Measurements from ENCODE around the gene PTPRJ.

The PTPRJ gene

DNA sequence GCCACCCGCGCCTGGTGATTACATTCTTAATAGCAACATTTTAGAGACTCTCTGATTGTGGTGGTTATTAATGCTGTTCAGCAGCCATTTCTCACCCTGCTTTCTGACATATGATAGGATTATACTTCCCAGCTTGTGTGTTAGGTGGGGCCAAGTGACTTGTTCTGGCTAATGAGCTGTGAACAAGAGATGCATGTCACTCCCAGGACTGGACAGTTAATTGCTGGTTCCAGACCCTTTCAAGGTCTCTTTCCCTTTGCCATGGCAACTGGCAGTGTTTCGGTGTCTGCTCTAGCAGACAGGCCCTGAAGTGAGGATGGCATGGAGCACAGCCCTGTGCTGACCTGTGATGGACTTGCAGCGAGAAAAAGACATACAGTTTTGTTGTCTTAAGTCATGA, 8.9 kb upstream of the PTPRJ start:
- DNase-seq, result no peak

GRCh38 chr11:47973173-47973572, 7.2 kb upstream of the PTPRJ start:
- DNase-seq, result no peak

GRCh38 chr11:47976931-47977330, 3.4 kb upstream of the PTPRJ start:
- DNase-seq, result no peak

DNA sequence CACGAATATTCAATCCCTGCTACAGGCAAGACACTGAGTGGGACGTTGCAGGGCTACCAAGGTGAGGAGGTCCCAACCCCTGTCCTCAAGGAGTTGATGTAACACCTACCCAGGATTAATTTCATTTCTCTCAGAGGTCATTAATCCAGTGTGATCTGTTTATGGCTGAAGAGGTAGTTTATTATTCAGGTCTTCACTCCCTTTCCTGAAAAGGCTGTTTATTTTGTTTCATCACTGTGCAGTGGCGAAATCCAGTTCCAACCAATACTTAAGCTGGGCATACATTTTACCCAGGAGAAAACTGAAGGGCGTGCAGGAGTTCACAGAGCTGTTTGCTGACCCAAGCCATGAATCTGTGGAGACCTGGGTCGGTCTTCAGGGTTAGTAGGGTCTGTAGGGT, 2.7 kb upstream of the PTPRJ start:
- DNase-seq, result no peak

GRCh38 chr11:47979378-47980087, 826 bp upstream of the PTPRJ start:
- no peak for DNase-seq

DNA sequence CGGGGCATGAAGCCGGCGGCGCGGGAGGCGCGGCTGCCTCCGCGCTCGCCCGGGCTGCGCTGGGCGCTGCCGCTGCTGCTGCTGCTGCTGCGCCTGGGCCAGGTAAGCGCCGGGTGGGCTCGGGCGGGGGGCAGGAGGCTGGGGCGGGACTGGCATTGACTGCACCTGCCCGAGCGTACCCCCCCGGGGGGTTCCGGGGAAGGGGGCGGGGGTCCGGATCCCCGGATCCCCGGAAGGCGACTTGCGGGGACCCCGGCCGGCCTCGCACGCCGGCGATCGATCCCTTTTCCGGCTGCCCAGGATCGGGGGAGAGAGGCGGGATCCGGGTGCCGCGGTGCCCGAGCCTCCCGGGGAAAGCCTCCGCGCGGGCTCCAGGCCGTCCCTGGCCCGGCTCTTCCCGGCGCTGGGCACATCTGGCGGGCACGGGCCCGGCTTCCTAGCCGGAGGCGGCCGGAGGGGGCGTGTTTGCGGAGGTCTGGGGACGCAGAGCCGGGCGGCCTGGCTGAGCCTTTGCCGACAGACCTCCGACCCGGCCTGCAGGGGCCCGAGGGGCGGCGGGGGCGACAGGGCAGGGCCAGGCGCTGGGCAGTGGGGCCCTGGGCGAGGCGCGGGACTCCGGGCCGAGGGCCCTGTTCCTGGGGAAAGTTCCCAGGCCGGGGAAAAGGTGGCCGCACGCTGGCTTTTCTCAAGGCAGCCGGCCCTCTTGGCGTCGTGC, 705 bp downstream of the PTPRJ start:
- no peak for DNase-seq

DNA sequence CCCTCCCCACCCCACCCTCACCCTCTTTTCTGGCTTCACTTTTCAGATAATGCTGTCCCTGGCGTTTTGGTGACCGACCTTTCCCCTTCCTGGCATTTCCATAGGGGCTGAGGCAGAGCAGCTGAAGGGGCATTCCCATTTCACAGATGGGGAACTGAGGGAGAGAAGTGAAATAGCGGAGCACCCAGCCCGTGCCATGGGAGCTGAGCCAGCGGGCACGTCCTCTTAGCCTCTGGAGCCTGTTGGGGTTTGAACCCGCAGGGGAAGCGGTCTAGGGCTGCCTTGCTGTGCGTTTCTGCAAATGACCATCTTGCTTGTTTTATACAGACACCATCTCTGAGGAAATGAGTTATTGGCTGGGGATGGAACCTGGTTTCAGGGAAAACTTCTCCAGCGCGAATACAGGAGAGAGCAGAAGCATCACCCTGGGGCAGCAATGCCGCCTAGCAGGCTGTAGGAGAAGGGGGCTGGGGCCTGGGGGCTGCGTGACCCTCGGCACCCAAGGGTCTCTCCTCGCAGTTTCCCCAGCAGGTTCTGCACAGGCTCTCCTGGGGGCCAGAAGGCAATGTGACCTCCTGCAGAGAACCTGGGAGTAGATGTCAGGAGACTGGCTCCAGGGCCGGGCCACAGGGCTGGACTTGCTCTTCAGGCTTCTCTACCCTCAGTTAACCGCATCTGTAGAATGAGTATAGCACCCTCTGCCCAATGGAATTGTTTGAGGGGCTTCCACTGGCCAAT, 1.5 kb downstream of the PTPRJ start:
- DNase-seq, result no peak

DNA sequence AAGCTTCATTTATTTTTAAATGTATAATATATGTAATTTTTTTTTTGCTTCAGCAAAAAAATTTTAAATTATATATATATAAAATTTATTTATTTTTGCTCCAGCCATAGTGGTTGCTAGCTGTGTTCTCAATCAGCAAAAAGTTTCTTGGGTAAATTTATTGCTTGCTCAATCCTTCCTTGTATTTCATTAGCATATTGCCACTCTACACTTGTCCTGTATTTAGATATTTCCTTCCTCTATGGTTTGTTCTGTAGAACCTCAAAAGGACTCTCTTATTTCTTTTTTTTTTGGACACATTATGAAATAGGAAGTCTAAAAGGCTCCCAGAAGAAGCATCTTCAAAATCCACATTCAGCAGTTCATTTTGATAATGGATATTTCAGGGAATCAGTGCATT, 2.3 kb downstream of the PTPRJ start:
- no peak for DNase-seq

DNA sequence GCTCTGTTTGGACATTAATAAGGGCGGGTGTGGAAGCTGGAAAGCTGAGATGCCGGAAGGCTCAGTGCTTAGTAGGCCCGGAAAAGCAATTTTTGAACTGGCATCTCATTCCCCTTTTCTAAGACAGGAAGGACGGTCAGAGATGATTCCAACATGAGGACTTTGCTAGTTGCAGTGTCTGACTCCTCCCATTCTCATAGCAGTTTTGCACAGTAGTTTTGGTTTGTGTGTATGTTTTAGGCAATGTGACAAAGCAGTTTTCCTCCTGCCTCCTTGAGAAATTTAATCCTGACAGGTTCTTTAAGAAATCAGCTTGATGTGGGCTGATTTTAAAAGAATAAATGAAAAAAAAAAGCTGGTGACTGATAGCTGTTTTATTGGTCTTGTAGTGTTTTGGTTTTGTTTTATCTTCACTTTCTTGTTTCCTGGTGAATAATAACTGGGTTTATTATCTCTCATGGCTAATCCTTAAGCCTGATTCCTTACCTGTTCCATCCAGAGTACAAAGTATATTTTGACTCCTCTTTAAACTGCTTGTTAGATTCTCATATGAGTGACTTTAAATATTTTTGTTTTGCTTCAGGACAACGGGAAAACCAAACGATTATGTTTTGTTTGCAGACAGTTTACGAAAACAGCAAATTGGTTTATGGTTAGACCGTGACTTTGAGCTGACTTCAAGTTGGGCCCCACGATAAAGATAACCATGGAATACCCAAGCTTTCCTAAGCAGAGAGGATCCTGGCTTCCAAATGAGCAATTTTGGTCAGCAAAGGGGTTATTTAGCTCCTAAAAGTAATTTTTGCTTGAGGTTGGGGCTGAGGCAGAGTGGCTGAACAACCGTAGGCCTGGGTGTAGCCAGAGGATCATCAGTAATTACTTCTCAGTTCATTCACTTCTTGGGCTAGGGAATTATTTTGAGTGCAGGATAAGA, 3.4 kb downstream of the PTPRJ start:
- DNase-seq, result no peak

DNA sequence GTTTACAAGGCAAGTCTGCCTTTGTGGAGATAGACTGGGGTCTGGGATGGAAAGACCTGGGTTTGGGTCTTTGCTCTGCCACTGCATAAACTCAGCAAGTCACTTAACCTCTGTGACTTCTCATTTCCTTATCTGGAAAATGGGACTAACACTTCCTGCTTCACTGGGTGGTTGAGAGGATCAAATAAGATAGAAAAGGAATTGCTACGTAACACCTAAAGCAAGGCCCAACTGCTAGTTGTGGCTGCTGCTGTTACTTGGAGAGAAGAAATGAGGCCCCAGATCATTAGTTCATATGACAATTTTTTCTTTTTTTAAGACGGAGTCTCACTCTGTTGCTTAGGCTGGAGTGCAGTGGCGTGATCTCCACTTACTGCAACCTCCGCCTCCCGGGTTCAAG, 5.9 kb downstream of the PTPRJ start:
- DNase-seq, result no peak

DNA sequence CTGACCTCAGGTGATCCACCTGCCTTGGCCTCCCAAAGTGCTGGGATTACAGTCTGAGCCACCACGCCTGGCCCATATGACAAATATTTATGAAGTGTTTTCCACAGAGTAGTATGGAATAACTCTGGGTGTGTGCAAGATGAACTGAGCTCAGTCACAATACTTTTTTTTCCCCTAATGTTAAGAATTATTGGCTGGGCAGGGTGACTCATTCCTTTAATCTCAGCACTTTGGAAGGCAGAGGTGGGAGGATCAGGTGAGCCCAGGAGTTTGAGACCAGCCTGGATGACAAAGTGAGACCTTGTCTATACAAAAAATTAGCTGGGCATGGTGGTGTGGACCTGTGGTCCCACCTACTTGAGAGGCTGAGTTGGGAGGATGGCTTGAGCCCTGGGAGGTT, 6.4 kb downstream of the PTPRJ start:
- no peak for DNase-seq

- DNase-seq, result no peak
Observed at GRCh38 chr11:47987310-47987709, 7.0 kb downstream of the PTPRJ start.

DNA sequence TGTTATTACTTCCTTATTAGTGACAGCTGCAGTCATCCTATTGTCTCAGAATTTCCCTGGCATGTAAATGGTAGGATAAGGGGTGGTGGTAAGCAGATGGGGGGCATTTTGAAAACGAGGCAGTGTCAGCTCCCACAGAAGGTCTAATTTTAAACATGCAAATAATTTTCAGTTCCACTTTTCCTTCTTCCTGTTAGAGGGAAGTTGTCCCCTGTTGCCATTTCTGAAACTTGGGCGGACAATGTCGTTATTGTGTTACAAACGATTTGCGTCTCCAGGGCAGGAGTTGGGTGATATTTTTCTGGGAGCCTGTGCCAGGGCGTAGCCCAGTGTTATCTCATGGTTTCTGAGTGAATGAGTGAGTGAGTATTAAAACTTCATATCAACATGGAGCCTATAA, 7.4 kb downstream of the PTPRJ start:
- no peak for DNase-seq

GRCh38 chr11:47989779-47990178, 9.4 kb downstream of the PTPRJ start:
- no peak for DNase-seq

- no peak for DNase-seq
Observed at GRCh38 chr11:47991266-47991830, 11.0 kb downstream of the PTPRJ start.

DNA sequence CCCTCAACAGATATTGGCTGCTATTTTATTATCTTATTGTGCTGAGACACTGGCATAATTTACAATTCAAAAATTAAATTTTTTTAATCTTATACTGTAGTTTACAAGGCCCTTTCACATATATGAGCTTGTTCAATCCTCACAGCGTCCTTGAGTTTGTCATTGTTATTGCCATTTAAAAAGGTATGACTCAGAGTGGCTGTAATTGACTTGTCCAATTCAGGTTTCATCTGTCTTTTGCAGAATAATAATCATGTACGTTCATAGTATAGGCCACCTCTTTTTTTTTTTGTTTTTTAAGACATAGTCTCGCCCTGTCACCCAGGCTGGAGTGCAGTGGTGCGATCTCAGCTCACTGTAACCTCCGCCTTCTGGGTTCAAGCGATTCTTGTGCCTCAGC, 11.5 kb downstream of the PTPRJ start:
- DNase-seq, result no peak

GRCh38 chr11:47992959-47993820, 12.8 kb downstream of the PTPRJ start:
- no peak for DNase-seq

DNA sequence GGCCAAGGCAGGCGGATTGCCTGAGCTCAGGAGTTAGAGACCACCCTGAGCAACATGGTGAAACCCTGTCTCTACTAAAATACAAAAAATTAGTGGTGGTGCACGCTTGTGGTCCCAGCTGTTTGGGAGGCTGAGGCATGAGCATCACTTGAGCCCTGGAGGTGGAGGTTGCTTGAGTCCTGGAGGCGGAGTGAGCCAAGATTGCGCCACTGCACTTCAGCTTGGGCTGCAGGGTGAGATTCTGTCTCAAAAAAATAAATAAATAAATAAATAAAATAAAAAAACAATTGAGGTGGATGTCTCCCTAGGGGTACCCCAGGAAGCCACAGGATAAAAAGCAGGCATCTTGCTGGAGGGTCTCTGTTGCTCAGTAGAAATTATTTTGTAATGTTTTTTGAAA, 14.1 kb downstream of the PTPRJ start:
- no peak for DNase-seq

DNA sequence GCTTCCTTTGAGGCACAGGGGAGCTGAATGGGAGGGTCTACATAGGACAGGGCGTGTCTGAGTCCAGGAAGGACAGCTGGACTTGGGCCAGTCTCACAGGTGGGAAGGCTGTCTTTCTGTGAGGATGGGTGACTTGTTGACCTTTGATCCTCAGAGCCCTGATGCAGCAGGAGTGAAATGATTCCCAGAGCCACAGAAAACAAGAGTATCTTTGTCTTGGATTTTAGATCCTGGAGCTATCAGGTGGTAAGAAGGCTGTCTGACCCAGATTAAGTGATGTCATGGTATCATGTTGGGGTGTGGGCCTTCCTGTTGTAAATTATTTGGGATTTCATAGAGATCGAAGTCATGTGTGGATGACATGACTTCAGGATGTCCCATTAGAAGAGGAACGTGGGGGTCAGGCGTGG, 15.0 kb downstream of the PTPRJ start:
- no peak for DNase-seq

DNA sequence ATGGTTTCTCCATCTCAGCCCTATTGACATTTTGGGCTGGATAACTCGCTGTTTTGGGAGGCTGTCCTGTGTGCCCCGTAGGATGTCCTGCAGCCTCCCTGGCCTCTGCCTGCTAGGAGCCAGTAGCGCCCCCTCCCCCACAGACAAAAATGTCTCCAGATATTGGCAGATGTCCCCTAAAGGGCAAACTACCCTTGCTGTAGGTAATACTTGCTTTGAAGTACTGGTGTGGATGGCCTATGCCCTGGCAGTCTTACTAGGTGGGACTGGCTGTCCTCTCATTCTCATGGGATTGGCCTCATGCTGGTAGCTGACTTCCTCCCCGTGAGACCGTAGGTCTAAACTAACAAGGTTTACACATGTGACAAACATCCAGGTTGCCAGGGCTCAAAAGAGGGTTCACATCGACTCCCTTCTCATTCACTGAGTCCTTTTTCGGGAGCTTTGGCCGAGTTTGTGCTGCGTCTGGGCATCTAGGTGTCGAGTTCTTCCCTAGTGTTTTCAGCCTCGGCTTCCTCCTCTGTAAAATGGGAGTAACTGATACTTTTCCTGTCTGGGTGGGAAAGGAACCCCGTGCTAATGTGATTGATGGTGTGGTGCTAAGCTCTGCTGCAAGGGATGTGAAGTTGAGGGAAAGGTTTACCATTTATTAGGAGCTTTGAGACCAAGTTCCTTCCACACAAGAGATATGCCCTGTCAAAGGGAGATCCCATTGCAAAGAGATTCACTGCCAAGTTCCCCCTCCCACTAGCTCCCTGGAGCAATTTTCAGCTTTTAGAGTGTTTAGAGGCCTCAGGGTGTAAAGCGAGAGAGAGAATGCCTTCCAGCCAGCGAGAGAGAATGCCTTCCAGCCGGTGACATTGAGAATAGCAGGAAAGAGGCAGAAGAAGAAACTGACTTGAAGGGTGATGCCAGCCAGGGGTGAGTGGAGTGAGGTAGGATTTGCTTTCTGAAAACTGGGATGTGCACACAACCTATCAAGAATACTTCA, 17.0 kb downstream of the PTPRJ start:
- no peak for DNase-seq

All from CD4-positive, alpha-beta T cell treated with Interleukin-4 for 4 hours (primary cell).